Keratinocyte (primary cell): ENCODE measurements around the gene HS6ST3. TPM values are rescaled to one million over a fixed set of nuclear protein-coding genes. Genes with fewer than 3 reads are reported as not detected.

Experiments used
- DNase-seq: peaks from one replicate; pipeline ENCODE4 v3.0.0-alpha.2; 2011; ENCODE audit warnings: low read depth, missing footprints, low spot score
- FAIRE-seq: peaks from 2 replicates; lab custom pipeline; 2011; peaks lifted over from hg19 to GRCh38; lab: Jason Lieb, UNC
- H2AFZ ChIP-seq: 2 replicates; pipeline ENCODE4 v1.6.0; 2012; ENCODE audit warnings: low read length, control low read depth, inconsistent platforms; ENCODE audit not compliant: control insufficient read depth
- H3K27ac ChIP-seq: 2 replicates; pipeline ENCODE4 v1.5.1; 2011; ENCODE audit warnings: low read length; ENCODE audit not compliant: control insufficient read depth, insufficient read depth
- H3K27me3 ChIP-seq: 3 replicates; pipeline ENCODE4 v1.6.0; 2011; ENCODE audit warnings: low read length; ENCODE audit not compliant: control insufficient read depth, insufficient read depth; ENCODE audit errors: extremely low read depth
- H3K36me3 ChIP-seq, 2 experiments: 2 replicates in 1 of 2; 3 replicates in 1 of 2; pipeline ENCODE4 v1.5.1; 2011; ENCODE audit warnings: low read length in 2 of 2, mild to moderate bottlenecking in 1 of 2; ENCODE audit not compliant: control insufficient read depth in 2 of 2, insufficient read depth in 2 of 2; ENCODE audit errors: extremely low read depth in 1 of 2
- H3K4me1 ChIP-seq: 3 replicates; pipeline ENCODE4 v1.5.1; 2011; ENCODE audit warnings: low read length; ENCODE audit not compliant: control insufficient read depth, insufficient read depth; ENCODE audit errors: extremely low read depth
- H3K4me2 ChIP-seq: 3 replicates; pipeline ENCODE4 v1.6.0; 2011; ENCODE audit warnings: low read depth, low read length; ENCODE audit not compliant: control insufficient read depth, insufficient read depth; ENCODE audit errors: extremely low read depth
- H3K4me3 ChIP-seq, 3 experiments: fragments of 200-600 bp in 1 of 3; sonication (generic) in 1 of 3; 2 replicates in 2 of 3; 3 replicates in 1 of 3; pipeline ENCODE4 v1.5.1; 2011 to 2016; ENCODE audit warnings: low read length in 3 of 3, mild to moderate bottlenecking in 3 of 3, control low read depth in 2 of 3, inconsistent platforms in 1 of 3, low read depth in 1 of 3, mixed read lengths in 1 of 3, mixed run types in 1 of 3, moderate library complexity in 1 of 3; ENCODE audit not compliant: control insufficient read depth in 2 of 3, insufficient read depth in 2 of 3; ENCODE audit errors: extremely low read depth in 1 of 3
- H3K79me2 ChIP-seq: 2 replicates; pipeline ENCODE4 v1.6.0; 2012; ENCODE audit warnings: low read length; ENCODE audit not compliant: control insufficient read depth, insufficient read depth
- H3K9ac ChIP-seq: 3 replicates; pipeline ENCODE4 v1.6.0; 2011; ENCODE audit warnings: low read length; ENCODE audit not compliant: control insufficient read depth, insufficient read depth; ENCODE audit errors: extremely low read depth
- H3K9me1 ChIP-seq: 3 replicates; pipeline ENCODE4 v1.6.0; 2011; ENCODE audit warnings: low read length; ENCODE audit not compliant: control insufficient read depth, insufficient read depth; ENCODE audit errors: extremely low read depth
- H3K9me3 ChIP-seq: 2 replicates; pipeline ENCODE4 v1.5.1; 2012; ENCODE audit warnings: low read depth, low read length; ENCODE audit not compliant: control insufficient read depth
- H4K20me1 ChIP-seq: 3 replicates; pipeline ENCODE4 v1.6.0; 2011; ENCODE audit warnings: low read length; ENCODE audit not compliant: control insufficient read depth, insufficient read depth; ENCODE audit errors: extremely low read depth
- CTCF ChIP-seq, 3 experiments: IDR thresholded peaks in 1 of 3; conservative IDR thresholded peaks in 1 of 3; optimal IDR thresholded peaks in 1 of 3; 2 replicates in 2 of 3; 3 replicates in 1 of 3; pipeline versions ENCODE3 to v1.5.1; 2011; ENCODE audit warnings: low read length in 3 of 3, mild to moderate bottlenecking in 3 of 3, moderate library complexity in 2 of 3, control low read depth in 1 of 3, inconsistent platforms in 1 of 3; ENCODE audit not compliant: insufficient read depth in 2 of 3; ENCODE audit errors: extremely low read depth in 1 of 3
- EZH2 ChIP-seq: IDR thresholded peaks from one replicate; pipeline ENCODE4 v1.6.1; 2012; ENCODE audit warnings: inconsistent platforms, mild to moderate bottlenecking, low read length, moderate library complexity
- dilution Hi-C: fragments of 300-500 bp; cut with MboI; formaldehyde crosslinking; loops from one replicate; pipeline ENCODE4 v1.7.0; 2020; ENCODE audit warnings: low sequenced_read_pairs; ENCODE audit not compliant: extremely low pct_ligation_motif_present
- polyA plus RNA-seq, 5 experiments: library from polyadenylated mRNA; depleted of rRNA in 3 of 5; stranded (reverse) in 3 of 5; stranded (forward) in 1 of 5; unstranded in 1 of 5; fragments of >200 nt; gene quantifications; 1 replicate in 1 of 5; 2 replicates in 3 of 5; 3 replicates in 1 of 5; pipeline versions ENCODE4 v1.2.1 to v1.2.3, GENCODE V29; 2011 to 2012; ENCODE audit warnings: missing spikeins in 2 of 5, low read depth in 1 of 5, low replicate concordance in 1 of 5

Gene HS6ST3
- polyA plus RNA-seq, 1 donor (not counting 4 experiments of a cell fraction or from before 2014, with no cell fraction given) = 0.03 TPM

DNA sequence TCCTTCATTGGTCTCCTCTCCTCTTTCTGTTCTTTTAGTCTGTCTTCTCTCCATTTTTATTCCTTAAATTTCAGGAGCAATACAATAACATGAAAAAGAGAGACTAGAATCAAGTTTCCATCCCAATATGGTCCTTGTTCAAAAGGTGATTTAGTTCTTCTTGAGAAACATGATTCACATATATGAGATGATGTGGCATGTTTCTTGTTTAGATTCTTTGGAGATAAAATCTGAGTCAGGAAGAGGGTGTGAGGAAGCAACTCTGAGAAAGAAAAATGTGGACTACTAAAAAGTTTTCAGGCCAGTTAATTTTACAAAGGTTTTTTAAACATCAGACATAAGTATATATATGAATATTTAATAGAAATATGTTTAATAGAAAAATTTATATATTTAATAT, 673.0 kb downstream of the HS6ST3 start:
- dilution Hi-C loops = no loop called here
- no peak overlapping the region for H3K4me2 ChIP-seq
- no peaks in the 10 kb centered on the region for H4K20me1 ChIP-seq
- FAIRE-seq = no peak
- no peak for DNase-seq
- TF ChIP-seq EZH2 = no peak
- TF ChIP-seq CTCF (optimal IDR thresholded peaks at IDR 0.05 in 1 of 3, IDR thresholded peaks at IDR 0.05 in 1 of 3, conservative IDR thresholded peaks at IDR 0.05 in 1 of 3; ENCODE audit: extremely low read depth in 1 of 3, insufficient read depth in 2 of 3, low read length in 3 of 3) = no peak
- H3K9ac ChIP-seq = no peak overlapping the region
- no peaks in the 10 kb centered on the region for H3K36me3 ChIP-seq
- no peaks in the 10 kb centered on the region for H3K79me2 ChIP-seq
- no peaks in the 10 kb centered on the region for H3K9me1 ChIP-seq
- no peak overlapping the region for H3K27ac ChIP-seq
- no peaks in the 10 kb centered on the region for H3K4me1 ChIP-seq
- no peaks in the 10 kb centered on the region for H3K27me3 ChIP-seq
- no peaks in the 10 kb centered on the region for H3K9me3 ChIP-seq
- no peak overlapping the region for H2AFZ ChIP-seq
- H3K4me3 ChIP-seq = no peak overlapping the region

GRCh38 chr13:96766306-96766705, 676.4 kb downstream of the HS6ST3 start:
- Histone ChIP-seq H3K4me3 (no peak overlapping the region), H3K4me1 (no peaks in the 10 kb centered on the region), H4K20me1 (no peaks in the 10 kb centered on the region), H3K27me3 (no peaks in the 10 kb centered on the region), H3K9ac (no peak overlapping the region), H3K36me3 (no peaks in the 10 kb centered on the region), H3K4me2 (no peak overlapping the region), H3K9me1 (no peaks in the 10 kb centered on the region), H3K79me2 (no peaks in the 10 kb centered on the region), H2AFZ (no peak overlapping the region), H3K9me3 (no peaks in the 10 kb centered on the region), H3K27ac (no peak overlapping the region)
- dilution Hi-C loops = no loop called here
- no peak for FAIRE-seq
- TF ChIP-seq EZH2 (no peak), CTCF (optimal IDR thresholded peaks at IDR 0.05 in 1 of 3, IDR thresholded peaks at IDR 0.05 in 1 of 3, conservative IDR thresholded peaks at IDR 0.05 in 1 of 3; ENCODE audit: extremely low read depth in 1 of 3, insufficient read depth in 2 of 3, low read length in 3 of 3) (no peak)
- no peak for DNase-seq
